WTC11 (cell line): ENCODE measurements around the gene SLC44A5.

Experiments
- AFF4 ChIP-seq: sonication (generic); formaldehyde crosslinking; IDR thresholded peaks from 2 replicates; pipeline ENCODE4 v1.8.1; 2023; ENCODE audit warnings: mild to moderate bottlenecking, missing genetic modification reagents, borderline replicate concordance
- CBFB ChIP-seq: sonication (generic); formaldehyde crosslinking; IDR thresholded peaks from 2 replicates; pipeline ENCODE4 v1.8.1; 2022; ENCODE audit warnings: mild to moderate bottlenecking, low read depth, missing genetic modification reagents
- CREB1 ChIP-seq: sonication (generic); formaldehyde crosslinking; IDR thresholded peaks from 2 replicates; pipeline ENCODE4 v1.8.0; 2023; ENCODE audit warnings: mild to moderate bottlenecking, missing genetic modification reagents
- ELF4 ChIP-seq: sonication (generic); formaldehyde crosslinking; IDR thresholded peaks from 2 replicates; pipeline ENCODE4 v1.8.1; 2022; ENCODE audit warnings: low read depth, mild to moderate bottlenecking, moderate library complexity, missing genetic modification reagents
- IRF1 ChIP-seq: sonication (generic); formaldehyde crosslinking; IDR thresholded peaks from 2 replicates; pipeline ENCODE4 v1.8.0; 2023; ENCODE audit warnings: missing genetic modification reagents
- MAX ChIP-seq: sonication (generic); formaldehyde crosslinking; IDR thresholded peaks from 2 replicates; pipeline ENCODE4 v1.8.0; 2022; ENCODE audit warnings: mild to moderate bottlenecking, missing genetic modification reagents
- NFYB ChIP-seq: sonication (generic); formaldehyde crosslinking; conservative IDR thresholded peaks from 2 replicates; pipeline ENCODE4 v1.8.0; 2022; ENCODE audit warnings: low read depth, missing genetic modification reagents
- USF2 ChIP-seq: sonication (generic); formaldehyde crosslinking; IDR thresholded peaks from 2 replicates; pipeline ENCODE4 v1.8.1; 2023; ENCODE audit warnings: mild to moderate bottlenecking, missing genetic modification reagents, moderate library complexity
- TF ChIP-seq, protein P1 (sequence below): fragments of 200-600 bp; IDR thresholded peaks from 2 replicates; pipeline ENCODE4 v1.8.0; 2022; ENCODE audit warnings: antibody characterized with exemption
- TF ChIP-seq, protein P2 (sequence below): sonication (generic); formaldehyde crosslinking; IDR thresholded peaks from 2 replicates; pipeline ENCODE4 v1.8.0; 2022; ENCODE audit warnings: mild to moderate bottlenecking, missing genetic modification reagents
- TF ChIP-seq, protein P3 (sequence below): sonication (generic); formaldehyde crosslinking; conservative IDR thresholded peaks from 2 replicates; pipeline ENCODE4 v1.8.1; 2022; ENCODE audit warnings: mild to moderate bottlenecking, missing genetic modification reagents
- TF ChIP-seq, protein P4 (sequence below): sonication (generic); formaldehyde crosslinking; IDR thresholded peaks from 2 replicates; pipeline ENCODE4 v1.8.1; 2022; ENCODE audit warnings: low read depth, missing genetic modification reagents, borderline replicate concordance

- TF ChIP-seq, protein P1, sequence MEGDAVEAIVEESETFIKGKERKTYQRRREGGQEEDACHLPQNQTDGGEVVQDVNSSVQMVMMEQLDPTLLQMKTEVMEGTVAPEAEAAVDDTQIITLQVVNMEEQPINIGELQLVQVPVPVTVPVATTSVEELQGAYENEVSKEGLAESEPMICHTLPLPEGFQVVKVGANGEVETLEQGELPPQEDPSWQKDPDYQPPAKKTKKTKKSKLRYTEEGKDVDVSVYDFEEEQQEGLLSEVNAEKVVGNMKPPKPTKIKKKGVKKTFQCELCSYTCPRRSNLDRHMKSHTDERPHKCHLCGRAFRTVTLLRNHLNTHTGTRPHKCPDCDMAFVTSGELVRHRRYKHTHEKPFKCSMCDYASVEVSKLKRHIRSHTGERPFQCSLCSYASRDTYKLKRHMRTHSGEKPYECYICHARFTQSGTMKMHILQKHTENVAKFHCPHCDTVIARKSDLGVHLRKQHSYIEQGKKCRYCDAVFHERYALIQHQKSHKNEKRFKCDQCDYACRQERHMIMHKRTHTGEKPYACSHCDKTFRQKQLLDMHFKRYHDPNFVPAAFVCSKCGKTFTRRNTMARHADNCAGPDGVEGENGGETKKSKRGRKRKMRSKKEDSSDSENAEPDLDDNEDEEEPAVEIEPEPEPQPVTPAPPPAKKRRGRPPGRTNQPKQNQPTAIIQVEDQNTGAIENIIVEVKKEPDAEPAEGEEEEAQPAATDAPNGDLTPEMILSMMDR, result no peak
- TF ChIP-seq MAX (CRISPR knock-in tag) (no peak), AFF4 (CRISPR knock-in tag) (no peak), IRF1 (CRISPR knock-in tag) (no peak), NFYB (CRISPR knock-in tag) (no peak), USF2 (CRISPR knock-in tag) (no peak), ELF4 (CRISPR knock-in tag) (no peak), CBFB (no peak), CREB1 (CRISPR knock-in tag) (no peak)
- TF ChIP-seq, protein P2, sequence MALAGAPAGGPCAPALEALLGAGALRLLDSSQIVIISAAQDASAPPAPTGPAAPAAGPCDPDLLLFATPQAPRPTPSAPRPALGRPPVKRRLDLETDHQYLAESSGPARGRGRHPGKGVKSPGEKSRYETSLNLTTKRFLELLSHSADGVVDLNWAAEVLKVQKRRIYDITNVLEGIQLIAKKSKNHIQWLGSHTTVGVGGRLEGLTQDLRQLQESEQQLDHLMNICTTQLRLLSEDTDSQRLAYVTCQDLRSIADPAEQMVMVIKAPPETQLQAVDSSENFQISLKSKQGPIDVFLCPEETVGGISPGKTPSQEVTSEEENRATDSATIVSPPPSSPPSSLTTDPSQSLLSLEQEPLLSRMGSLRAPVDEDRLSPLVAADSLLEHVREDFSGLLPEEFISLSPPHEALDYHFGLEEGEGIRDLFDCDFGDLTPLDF (CRISPR knock-in tag), result no peak
- TF ChIP-seq, protein P3, sequence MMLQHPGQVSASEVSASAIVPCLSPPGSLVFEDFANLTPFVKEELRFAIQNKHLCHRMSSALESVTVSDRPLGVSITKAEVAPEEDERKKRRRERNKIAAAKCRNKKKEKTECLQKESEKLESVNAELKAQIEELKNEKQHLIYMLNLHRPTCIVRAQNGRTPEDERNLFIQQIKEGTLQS (CRISPR knock-in tag), result no peak
- TF ChIP-seq, protein P4, sequence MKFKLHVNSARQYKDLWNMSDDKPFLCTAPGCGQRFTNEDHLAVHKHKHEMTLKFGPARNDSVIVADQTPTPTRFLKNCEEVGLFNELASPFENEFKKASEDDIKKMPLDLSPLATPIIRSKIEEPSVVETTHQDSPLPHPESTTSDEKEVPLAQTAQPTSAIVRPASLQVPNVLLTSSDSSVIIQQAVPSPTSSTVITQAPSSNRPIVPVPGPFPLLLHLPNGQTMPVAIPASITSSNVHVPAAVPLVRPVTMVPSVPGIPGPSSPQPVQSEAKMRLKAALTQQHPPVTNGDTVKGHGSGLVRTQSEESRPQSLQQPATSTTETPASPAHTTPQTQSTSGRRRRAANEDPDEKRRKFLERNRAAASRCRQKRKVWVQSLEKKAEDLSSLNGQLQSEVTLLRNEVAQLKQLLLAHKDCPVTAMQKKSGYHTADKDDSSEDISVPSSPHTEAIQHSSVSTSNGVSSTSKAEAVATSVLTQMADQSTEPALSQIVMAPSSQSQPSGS (CRISPR knock-in tag), result no peak
Observed at GRCh38 chr1:75559136-75559535, 51.8 kb downstream of the SLC44A5 start.
